Hematopoietic multipotent progenitor cell treated with erythropoietin and hydrocortisone succinate and interleukin-3 and kit ligand, for 4 days (in vitro differentiated cells): Measurements from ENCODE around the gene MCRS1.

Experiments used
- DNase-seq: peaks from one replicate; pipeline ENCODE4 v3.0.0-alpha.2; 2015

The MCRS1 gene

GRCh38 chr12:49582201-49582600 is 14.3 kb upstream of the MCRS1 start:
- DNase-seq: no peak

GRCh38 chr12:49580572-49581535 is 12.9 kb upstream of the MCRS1 start:
- DNase-seq: peak; percentile 82

- no peak for DNase-seq
Measured at GRCh38 chr12:49578471-49579112, 10.7 kb upstream of the MCRS1 start.

GRCh38 chr12:49577589-49578315 is 9.8 kb upstream of the MCRS1 start:
- DNase-seq: peak; percentile 51

- DNase-seq: peak; percentile 71
Measured at GRCh38 chr12:49568442-49569162, 660 bp upstream of the MCRS1 start.

GRCh38 chr12:49567302-49567610 is 686 bp downstream of the MCRS1 start:
- peak; percentile 19 for DNase-seq

DNA sequence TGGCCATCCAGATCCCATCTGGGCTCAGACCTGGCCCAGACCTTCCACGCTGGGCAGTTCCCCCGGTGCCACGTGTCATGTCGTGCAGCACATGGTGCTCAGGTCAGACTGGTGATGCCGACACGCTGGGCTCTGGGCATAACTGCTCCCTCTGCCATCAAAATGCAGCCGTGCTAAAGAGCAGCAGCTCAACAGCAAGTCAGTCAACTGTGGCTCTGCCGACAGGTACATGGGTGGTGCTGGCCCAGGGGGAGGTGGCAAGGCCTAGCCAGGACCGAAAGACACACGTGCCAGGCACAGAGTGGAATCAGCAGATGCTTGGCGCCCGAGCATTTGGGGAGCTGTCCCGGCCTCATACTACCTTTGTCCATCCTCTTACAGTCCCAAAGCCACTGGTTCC is 1.6 kb downstream of the MCRS1 start:
- no peak for DNase-seq

DNA sequence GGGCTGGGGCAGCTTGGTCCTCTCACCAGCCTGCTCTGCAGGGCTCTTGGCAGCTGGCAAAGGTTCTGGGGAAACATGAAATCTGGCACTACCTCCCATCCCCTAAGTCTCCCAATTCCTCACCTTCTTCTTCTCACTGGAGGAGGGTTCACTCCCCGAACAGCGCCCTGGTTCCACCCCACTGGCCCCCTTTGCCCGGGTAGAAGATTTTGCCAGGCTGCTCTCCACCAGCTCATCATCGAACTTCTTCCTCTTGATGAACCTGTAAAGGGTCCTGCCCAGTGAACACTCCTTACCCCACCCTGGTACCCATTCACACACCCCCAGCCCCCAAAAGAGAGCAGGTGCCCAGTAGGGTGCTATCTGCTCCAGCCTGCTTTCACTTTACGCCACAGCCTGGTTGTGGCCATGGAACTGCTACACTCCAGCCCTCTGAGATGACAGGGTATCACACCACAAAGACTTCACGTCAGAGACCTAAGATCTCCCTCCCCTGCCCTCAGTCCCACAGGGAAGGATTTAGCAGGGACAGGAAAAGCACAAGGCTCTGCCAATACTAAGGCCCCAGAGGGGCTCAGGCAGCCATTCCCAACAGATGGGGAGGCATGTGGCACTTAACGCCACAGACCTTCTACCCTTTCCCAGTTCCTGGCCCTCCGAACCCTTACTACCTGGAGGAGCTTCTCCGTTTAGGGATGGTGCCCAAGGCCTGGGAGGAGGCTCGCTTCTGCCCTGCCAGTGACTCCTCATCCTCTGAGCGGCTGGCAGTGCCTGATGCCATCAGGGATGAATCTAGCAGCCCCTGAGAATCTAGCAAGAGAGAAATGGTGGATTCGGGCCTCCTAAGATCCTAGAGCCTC is 2.3 kb downstream of the MCRS1 start:
- DNase-seq: no peak

- DNase-seq: peak; percentile 31
Measured at GRCh38 chr12:49564686-49565405, 3.1 kb downstream of the MCRS1 start.

GRCh38 chr12:49563951-49564685 is 3.8 kb downstream of the MCRS1 start:
- DNase-seq: peak; percentile 65

- no peak for DNase-seq
Measured at GRCh38 chr12:49562831-49563230, 5.1 kb downstream of the MCRS1 start.

DNA sequence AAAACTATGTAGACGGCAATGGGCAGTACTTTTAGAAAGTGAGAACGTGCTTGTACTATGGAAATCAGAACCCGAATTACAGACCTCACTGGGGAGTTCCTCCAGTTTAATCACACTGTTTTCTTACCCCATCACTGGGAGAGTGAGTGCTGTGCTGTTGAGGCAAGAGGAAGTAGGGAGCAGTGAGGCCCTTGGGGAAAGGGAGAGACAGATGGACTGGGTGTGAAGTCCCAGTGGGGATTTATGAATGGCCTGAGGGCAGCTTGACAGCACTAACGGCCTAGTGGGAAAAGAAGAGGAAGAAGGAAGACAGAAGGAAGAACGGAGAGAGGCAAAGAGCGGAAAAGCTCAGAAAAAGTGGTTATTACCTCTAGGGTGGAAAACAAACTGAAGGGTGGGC is 5.7 kb downstream of the MCRS1 start:
- DNase-seq: no peak

DNA sequence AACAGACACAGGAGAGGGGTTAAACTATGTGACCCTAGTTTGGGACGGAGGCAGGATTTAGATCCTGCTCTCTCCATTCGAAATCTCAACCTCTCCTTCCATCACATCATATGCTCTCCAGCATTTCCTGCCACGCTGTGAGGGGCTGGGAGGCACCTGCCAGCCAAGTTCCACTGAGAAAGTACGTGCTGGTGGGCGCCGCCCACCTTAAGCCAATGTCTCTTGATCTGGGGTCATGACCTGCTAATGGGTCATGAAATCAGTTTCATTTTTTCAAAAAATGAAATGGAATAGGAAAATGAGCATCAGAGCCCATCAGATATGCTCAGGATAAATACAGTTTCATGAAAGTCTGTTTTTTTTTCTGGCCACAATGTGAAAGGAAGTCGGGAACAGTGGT is 7.2 kb downstream of the MCRS1 start:
- no peak for DNase-seq

- DNase-seq: no peak
Measured at GRCh38 chr12:49559011-49559675, 8.8 kb downstream of the MCRS1 start.

- peak; percentile 43 for DNase-seq
Measured at GRCh38 chr12:49558526-49558925, 9.4 kb downstream of the MCRS1 start.

DNA sequence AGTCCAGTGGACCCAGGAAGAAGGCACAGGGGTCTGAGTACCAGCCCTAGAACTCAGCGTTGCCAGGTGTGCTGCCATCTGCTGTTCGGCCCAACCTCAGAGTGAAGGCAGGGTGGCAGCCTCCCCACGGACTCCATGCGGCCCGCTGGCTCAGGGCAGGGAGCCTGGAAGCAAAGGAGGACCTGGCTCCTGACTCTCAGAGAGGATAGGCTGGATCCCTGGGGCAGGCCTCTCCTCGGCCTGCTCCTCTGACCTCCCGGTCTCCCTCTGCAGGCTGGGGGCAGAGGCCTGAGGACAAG is 10.1 kb downstream of the MCRS1 start:
- DNase-seq: no peak

- no peak for DNase-seq
Measured at GRCh38 chr12:49557187-49557916, 10.6 kb downstream of the MCRS1 start.

GRCh38 chr12:49556391-49557186 is 11.4 kb downstream of the MCRS1 start:
- DNase-seq: no peak
